ENCODE data around the gene ZNF784. TPM values are rescaled to one million over a fixed set of nuclear protein-coding genes. Genes with fewer than 3 reads are reported as not detected.

ZNF784 gene
- total and polyA plus RNA-seq, 2 of the 13 experiments (the other 11 are each of a cell fraction or from before 2014, with no cell fraction given): 4.1 to 4.2 TPM

DNA sequence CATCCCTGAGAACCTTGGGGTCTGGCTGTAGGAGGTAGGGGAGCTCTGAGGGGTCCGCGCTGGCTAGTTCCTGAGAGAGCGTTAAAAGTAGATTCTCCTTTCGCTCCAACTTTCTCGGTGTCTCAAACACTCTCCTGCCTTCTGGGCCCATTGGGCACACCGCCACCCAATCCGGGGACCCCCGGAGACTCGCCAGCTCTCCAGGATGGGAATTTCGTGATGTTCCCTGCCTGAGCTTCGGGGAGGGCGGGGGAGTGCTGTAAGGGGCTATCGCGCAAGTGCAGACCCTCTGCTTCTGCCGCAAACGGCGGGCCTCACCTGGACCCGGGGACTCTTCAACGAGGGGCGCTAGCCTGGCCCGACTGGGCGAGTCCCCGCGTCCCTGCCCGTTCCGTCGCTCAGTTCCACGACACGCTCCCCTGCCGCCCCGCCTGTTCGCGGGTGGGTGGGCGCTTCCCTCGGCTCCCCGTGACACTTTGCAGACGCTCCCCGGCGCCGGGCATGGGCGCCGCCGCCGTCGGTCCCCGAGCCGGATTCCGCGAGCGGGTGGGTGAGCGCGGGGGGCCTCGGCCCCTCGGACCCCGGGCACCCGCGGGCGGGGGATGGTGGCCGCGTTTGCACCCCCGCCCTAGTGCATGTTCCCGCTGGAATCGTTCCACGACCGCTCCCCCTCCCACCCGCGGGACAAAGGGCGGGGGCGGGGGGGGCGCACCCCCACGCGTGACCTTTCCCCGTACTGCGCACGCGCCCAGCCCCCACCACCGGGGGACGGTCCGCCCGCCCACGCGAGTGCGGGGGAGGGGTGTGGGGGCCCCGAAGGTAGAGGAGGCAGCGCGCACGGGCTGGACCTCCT lies 23.6 kb upstream of the ZNF784 start, which contains the start of gene CCDC106 (continued):
- TF ChIP-seq, protein P1, sequence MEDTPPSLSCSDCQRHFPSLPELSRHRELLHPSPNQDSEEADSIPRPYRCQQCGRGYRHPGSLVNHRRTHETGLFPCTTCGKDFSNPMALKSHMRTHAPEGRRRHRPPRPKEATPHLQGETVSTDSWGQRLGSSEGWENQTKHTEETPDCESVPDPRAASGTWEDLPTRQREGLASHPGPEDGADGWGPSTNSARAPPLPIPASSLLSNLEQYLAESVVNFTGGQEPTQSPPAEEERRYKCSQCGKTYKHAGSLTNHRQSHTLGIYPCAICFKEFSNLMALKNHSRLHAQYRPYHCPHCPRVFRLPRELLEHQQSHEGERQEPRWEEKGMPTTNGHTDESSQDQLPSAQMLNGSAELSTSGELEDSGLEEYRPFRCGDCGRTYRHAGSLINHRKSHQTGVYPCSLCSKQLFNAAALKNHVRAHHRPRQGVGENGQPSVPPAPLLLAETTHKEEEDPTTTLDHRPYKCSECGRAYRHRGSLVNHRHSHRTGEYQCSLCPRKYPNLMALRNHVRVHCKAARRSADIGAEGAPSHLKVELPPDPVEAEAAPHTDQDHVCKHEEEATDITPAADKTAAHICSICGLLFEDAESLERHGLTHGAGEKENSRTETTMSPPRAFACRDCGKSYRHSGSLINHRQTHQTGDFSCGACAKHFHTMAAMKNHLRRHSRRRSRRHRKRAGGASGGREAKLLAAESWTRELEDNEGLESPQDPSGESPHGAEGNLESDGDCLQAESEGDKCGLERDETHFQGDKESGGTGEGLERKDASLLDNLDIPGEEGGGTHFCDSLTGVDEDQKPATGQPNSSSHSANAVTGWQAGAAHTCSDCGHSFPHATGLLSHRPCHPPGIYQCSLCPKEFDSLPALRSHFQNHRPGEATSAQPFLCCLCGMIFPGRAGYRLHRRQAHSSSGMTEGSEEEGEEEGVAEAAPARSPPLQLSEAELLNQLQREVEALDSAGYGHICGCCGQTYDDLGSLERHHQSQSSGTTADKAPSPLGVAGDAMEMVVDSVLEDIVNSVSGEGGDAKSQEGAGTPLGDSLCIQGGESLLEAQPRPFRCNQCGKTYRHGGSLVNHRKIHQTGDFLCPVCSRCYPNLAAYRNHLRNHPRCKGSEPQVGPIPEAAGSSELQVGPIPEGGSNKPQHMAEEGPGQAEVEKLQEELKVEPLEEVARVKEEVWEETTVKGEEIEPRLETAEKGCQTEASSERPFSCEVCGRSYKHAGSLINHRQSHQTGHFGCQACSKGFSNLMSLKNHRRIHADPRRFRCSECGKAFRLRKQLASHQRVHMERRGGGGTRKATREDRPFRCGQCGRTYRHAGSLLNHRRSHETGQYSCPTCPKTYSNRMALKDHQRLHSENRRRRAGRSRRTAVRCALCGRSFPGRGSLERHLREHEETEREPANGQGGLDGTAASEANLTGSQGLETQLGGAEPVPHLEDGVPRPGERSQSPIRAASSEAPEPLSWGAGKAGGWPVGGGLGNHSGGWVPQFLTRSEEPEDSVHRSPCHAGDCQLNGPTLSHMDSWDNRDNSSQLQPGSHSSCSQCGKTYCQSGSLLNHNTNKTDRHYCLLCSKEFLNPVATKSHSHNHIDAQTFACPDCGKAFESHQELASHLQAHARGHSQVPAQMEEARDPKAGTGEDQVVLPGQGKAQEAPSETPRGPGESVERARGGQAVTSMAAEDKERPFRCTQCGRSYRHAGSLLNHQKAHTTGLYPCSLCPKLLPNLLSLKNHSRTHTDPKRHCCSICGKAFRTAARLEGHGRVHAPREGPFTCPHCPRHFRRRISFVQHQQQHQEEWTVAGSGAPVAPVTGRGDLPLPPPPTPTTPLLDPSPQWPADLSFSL (CRISPR knock-in tag; IDR thresholded peaks at IDR 0.05): no peak
- TF ChIP-seq POLR2A (IDR thresholded peaks at IDR 0.05; ENCODE audit: insufficient read depth in 1 of 2, low read depth in 2 of 2, low read length in 2 of 2): peak in 1 of 2 experiments; percentile 47; a peak in 1 of 4 replicates
- TF ChIP-seq SAFB2 (CRISPR knock-in tag; IDR thresholded peaks at IDR 0.05; ENCODE audit: borderline replicate concordance, low read depth): peak; percentile 97
- no peak for TF ChIP-seq HCFC1 (IDR thresholded peaks at IDR 0.05; ENCODE audit: low read depth, low read length)
- TF ChIP-seq ZNF563 (CRISPR knock-in tag; IDR thresholded peaks at IDR 0.05): peak; percentile 58
- peak; percentile 79 for TF ChIP-seq SPEN (CRISPR knock-in tag; IDR thresholded peaks at IDR 0.05; ENCODE audit: low read depth)
- TF ChIP-seq, protein P2, sequence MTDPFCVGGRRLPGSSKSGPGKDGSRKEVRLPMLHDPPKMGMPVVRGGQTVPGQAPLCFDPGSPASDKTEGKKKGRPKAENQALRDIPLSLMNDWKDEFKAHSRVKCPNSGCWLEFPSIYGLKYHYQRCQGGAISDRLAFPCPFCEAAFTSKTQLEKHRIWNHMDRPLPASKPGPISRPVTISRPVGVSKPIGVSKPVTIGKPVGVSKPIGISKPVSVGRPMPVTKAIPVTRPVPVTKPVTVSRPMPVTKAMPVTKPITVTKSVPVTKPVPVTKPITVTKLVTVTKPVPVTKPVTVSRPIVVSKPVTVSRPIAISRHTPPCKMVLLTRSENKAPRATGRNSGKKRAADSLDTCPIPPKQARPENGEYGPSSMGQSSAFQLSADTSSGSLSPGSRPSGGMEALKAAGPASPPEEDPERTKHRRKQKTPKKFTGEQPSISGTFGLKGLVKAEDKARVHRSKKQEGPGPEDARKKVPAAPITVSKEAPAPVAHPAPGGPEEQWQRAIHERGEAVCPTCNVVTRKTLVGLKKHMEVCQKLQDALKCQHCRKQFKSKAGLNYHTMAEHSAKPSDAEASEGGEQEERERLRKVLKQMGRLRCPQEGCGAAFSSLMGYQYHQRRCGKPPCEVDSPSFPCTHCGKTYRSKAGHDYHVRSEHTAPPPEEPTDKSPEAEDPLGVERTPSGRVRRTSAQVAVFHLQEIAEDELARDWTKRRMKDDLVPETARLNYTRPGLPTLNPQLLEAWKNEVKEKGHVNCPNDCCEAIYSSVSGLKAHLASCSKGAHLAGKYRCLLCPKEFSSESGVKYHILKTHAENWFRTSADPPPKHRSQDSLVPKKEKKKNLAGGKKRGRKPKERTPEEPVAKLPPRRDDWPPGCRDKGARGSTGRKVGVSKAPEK (CRISPR knock-in tag; IDR thresholded peaks at IDR 0.05; ENCODE audit: borderline replicate concordance): no peak
- TF ChIP-seq, protein P3, sequence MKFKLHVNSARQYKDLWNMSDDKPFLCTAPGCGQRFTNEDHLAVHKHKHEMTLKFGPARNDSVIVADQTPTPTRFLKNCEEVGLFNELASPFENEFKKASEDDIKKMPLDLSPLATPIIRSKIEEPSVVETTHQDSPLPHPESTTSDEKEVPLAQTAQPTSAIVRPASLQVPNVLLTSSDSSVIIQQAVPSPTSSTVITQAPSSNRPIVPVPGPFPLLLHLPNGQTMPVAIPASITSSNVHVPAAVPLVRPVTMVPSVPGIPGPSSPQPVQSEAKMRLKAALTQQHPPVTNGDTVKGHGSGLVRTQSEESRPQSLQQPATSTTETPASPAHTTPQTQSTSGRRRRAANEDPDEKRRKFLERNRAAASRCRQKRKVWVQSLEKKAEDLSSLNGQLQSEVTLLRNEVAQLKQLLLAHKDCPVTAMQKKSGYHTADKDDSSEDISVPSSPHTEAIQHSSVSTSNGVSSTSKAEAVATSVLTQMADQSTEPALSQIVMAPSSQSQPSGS (CRISPR knock-in tag; IDR thresholded peaks at IDR 0.05): no peak
- TF ChIP-seq, protein P4, sequence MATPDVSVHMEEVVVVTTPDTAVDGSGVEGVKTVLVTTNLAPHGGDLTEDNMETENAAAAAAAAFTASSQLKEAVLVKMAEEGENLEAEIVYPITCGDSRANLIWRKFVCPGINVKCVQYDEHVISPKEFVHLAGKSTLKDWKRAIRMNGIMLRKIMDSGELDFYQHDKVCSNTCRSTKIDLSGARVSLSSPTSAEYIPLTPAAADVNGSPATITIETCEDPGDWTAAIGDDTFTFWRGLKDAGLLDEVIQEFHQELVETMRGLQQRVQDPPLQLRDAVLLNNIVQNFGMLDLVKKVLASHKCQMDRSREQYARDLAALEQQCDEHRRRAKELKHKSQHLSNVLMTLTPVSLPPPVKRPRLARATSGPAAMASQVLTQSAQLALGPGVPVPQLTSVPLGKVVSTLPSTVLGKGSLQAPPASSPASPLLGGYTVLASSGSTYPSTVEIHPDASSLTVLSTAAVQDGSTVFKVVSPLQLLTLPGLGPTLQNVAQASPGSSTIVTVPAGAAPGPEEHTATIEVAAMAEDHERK (CRISPR knock-in tag; IDR thresholded peaks at IDR 0.05; ENCODE audit: low read depth): no peak
- TF ChIP-seq, protein P5, sequence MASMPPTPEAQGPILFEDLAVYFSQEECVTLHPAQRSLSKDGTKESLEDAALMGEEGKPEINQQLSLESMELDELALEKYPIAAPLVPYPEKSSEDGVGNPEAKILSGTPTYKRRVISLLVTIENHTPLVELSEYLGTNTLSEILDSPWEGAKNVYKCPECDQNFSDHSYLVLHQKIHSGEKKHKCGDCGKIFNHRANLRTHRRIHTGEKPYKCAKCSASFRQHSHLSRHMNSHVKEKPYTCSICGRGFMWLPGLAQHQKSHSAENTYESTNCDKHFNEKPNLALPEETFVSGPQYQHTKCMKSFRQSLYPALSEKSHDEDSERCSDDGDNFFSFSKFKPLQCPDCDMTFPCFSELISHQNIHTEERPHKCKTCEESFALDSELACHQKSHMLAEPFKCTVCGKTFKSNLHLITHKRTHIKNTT (CRISPR knock-in tag; IDR thresholded peaks at IDR 0.05): no peak; the same call in 1 of the 2 replicates
- TF ChIP-seq, protein P6, sequence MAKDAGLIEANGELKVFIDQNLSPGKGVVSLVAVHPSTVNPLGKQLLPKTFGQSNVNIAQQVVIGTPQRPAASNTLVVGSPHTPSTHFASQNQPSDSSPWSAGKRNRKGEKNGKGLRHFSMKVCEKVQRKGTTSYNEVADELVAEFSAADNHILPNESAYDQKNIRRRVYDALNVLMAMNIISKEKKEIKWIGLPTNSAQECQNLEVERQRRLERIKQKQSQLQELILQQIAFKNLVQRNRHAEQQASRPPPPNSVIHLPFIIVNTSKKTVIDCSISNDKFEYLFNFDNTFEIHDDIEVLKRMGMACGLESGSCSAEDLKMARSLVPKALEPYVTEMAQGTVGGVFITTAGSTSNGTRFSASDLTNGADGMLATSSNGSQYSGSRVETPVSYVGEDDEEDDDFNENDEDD (CRISPR knock-in tag; IDR thresholded peaks at IDR 0.05; ENCODE audit: borderline replicate concordance): 0 out of 2 replicates have a peak, but pooled peaks have one; percentile 34
- no peak for TF ChIP-seq ZNF350 (CRISPR knock-in tag; IDR thresholded peaks at IDR 0.05; ENCODE audit: borderline replicate concordance, low read depth)

All from HepG2 (cell line).